HL-60 (cell line): Measurements from ENCODE around the gene HLA-DQB1.

Experiments used
- DNase-seq, 2 experiments: peaks; one replicate each; pipeline ENCODE4 v3.0.0-alpha.2; 2010 to 2020; ENCODE audit warnings: low read depth in 1 of 2, low spot score in 1 of 2
- H3K27ac ChIP-seq: fragments of 250-450 bp; sonication (Bioruptor Pico); replicated peaks from 2 replicates; pipeline ENCODE4 v1.5.1; 2020; ENCODE audit warnings: mild to moderate bottlenecking, moderate library complexity
- H3K27me3 ChIP-seq: fragments of 250-450 bp; sonication (Bioruptor Pico); 2 replicates; pipeline ENCODE4 v1.5.1; 2021; ENCODE audit warnings: mild to moderate bottlenecking, moderate library complexity; ENCODE audit not compliant: insufficient read depth, poor library complexity, severe bottlenecking
- H3K4me3 ChIP-seq: replicated peaks from 2 replicates; pipeline ENCODE4 v1.5.1; 2011; ENCODE audit warnings: mild to moderate bottlenecking, control low read depth, low read length; ENCODE audit not compliant: insufficient read depth
- CTCF ChIP-seq: IDR thresholded peaks from one replicate; pipeline ENCODE4 v1.5.1; 2011; ENCODE audit warnings: low read length, control low read depth, inconsistent platforms; ENCODE audit not compliant: insufficient read depth
- GABPA ChIP-seq: IDR thresholded peaks from 2 replicates; pipeline ENCODE4 v1.6.1; 2012; ENCODE audit warnings: low read depth
- POLR2AphosphoS5 ChIP-seq: IDR thresholded peaks from 2 replicates; pipeline ENCODE4 v1.6.1; 2012; ENCODE audit warnings: low read depth
- REST ChIP-seq: IDR thresholded peaks from 2 replicates; pipeline ENCODE4 v1.6.1; 2012; ENCODE audit warnings: low read depth; ENCODE audit not compliant: insufficient replicate concordance
- SPI1 ChIP-seq: IDR thresholded peaks from 2 replicates; pipeline ENCODE4 v1.6.1; 2012; ENCODE audit warnings: low read depth, mild to moderate bottlenecking, borderline replicate concordance

HLA-DQB1 gene

GRCh38 chr6:32692019-32692418, 25.6 kb upstream of the HLA-DQB1 start:
- H3K4me3 ChIP-seq = no peak overlapping the region
- TF ChIP-seq GABPA = no peak
- TF ChIP-seq SPI1 = no peak
- TF ChIP-seq REST = no peak
- TF ChIP-seq CTCF = no peak
- no peak for TF ChIP-seq POLR2AphosphoS5
- H3K27me3 ChIP-seq = peaks cover 4% of the 10 kb centered on the region
- H3K27ac ChIP-seq = no peak overlapping the region
- no peak for DNase-seq

- DNase-seq = no peak
- no peak for TF ChIP-seq GABPA
- TF ChIP-seq REST = no peak
- no peak for TF ChIP-seq POLR2AphosphoS5
- TF ChIP-seq SPI1 = no peak
- TF ChIP-seq CTCF = no peak
- Histone ChIP-seq H3K27me3 (no peaks in the 10 kb centered on the region), H3K27ac (no peak overlapping the region), H3K4me3 (no peak overlapping the region)
Measured at GRCh38 chr6:32689531-32690501, 23.4 kb upstream of the HLA-DQB1 start.

- Histone ChIP-seq H3K27ac (no peak overlapping the region), H3K4me3 (no peak overlapping the region), H3K27me3 (no peaks in the 10 kb centered on the region)
- DNase-seq = peak in 1 of 2 experiments; percentile 29
- TF ChIP-seq CTCF (no peak), SPI1 (no peak), REST (no peak)
Measured at GRCh38 chr6:32685603-32686002, 19.1 kb upstream of the HLA-DQB1 start.
